Activated T-cell treated with anti-CD3 and anti-CD28 coated beads for 1 hour (primary cell): ENCODE results near the gene NLRC3.

ENCODE experiments used
- DNase-seq: peaks from one replicate; pipeline ENCODE4 v3.0.0-alpha.2; 2020; ENCODE audit warnings: low read depth

Gene NLRC3

GRCh38 chr16:3578610-3579551 is 1.7 kb upstream of the NLRC3 start:
- DNase-seq: peak; percentile 40

- peak; percentile 31 for DNase-seq
Measured at GRCh38 chr16:3578121-3578520, 918 bp upstream of the NLRC3 start.

DNA sequence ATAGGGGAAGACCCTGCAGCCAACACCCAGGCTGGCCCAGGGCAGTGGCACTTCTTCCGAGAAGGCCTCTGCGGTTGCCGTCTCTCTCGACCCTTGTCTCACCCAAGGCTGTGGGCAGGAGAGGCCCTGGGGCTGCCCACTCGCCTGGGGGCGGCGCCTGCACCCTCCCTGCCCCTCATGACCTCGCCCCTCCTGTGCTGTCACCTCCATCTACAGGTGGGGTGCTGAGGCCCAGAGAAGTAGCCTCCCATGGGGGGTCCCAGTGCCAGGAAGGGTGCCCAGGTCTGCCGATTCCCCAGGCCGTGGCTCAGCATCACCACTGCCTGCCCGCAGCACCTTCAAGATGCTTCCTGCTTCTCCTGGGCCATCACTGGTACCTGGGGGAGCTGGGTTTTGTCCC is 992 bp downstream of the NLRC3 start:
- no peak for DNase-seq

- no peak for DNase-seq
Measured at GRCh38 chr16:3575491-3575890, 1.7 kb downstream of the NLRC3 start.

GRCh38 chr16:3574195-3574594 is 3.0 kb downstream of the NLRC3 start:
- no peak for DNase-seq

DNA sequence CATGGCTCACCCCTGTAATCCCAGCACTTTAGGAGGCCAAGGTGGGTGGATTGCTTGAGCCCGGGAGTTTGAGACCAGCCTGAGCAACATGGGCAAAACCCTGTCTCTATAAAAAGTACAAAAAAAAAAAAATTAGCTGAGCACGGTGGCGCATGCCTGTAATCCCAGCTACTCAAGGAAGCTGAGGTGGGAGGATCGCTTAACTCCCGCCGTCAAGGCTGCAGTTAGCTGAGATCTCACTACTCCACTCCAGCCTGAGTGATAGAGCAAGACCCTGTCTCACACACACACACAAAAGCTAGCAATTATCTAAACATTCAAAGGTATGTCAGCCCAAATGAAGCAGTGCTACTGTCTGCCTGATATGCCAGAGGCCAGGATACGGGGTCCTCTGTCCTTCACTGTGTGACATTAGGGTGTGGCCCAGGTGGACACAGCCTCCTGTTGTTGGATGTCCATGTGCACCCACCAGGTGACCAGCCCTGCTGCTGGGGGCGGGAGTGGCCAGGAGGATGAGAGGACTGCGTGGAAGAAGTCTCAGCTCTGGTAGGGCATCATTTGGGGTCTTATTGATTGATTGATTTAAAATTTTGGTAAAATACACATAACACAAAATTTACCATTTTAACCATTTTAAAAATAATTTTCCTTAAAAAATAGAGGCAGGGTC is 3.9 kb downstream of the NLRC3 start:
- no peak for DNase-seq

- DNase-seq: no peak
Measured at GRCh38 chr16:3570420-3571062, 6.7 kb downstream of the NLRC3 start.

DNA sequence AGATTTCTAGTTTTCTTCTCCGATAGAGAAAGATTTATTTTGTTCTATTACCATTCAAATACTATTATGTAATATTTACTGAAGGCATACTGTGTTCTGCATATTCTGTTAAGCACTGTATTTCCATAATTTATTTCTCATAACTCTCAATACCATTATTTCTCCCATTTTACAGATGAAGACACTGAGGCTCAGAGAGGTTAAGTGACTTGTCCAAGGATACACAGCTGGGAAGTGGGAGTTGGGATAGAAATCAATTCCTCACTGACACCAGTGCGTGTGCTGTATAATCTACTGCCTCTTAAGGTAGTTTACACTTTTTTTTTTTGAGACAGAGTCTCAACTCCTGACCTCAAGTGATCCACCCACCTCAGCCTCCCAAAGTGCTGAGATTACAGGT is 7.4 kb downstream of the NLRC3 start:
- DNase-seq: no peak

DNA sequence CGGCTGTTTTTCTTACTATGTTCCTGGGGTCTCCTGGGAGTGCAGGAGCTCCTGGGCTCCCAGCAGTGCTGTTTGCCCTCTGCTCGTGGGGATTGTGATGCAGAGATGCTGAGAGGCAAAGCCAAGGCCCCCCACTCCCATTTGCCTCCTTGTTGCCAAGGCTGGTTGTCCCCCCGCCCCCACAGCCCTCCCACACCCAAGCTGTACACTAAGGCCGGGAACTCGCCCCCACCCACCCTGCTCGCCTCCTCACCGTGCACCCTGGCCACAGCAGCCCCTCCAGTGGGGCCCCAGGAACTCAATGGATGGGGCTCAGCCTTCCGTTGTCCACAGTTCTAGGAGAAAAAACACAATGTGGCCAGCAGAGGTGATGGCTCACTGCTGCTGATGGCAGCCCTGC is 10.2 kb downstream of the NLRC3 start:
- no peak for DNase-seq

DNA sequence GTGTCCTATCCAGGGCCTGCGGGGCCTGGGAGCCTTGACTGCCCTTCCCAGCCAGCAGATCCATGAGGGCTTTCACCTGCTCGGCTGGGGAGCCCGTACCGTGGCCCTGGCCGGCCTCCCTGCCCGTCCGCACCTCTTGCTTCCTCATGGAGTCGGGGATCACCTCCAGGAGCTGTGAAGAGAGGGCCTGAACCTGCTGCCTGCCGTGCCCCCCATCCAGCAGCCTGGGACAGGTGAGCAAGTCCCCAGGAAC is 12.4 kb downstream of the NLRC3 start:
- no peak for DNase-seq

DNA sequence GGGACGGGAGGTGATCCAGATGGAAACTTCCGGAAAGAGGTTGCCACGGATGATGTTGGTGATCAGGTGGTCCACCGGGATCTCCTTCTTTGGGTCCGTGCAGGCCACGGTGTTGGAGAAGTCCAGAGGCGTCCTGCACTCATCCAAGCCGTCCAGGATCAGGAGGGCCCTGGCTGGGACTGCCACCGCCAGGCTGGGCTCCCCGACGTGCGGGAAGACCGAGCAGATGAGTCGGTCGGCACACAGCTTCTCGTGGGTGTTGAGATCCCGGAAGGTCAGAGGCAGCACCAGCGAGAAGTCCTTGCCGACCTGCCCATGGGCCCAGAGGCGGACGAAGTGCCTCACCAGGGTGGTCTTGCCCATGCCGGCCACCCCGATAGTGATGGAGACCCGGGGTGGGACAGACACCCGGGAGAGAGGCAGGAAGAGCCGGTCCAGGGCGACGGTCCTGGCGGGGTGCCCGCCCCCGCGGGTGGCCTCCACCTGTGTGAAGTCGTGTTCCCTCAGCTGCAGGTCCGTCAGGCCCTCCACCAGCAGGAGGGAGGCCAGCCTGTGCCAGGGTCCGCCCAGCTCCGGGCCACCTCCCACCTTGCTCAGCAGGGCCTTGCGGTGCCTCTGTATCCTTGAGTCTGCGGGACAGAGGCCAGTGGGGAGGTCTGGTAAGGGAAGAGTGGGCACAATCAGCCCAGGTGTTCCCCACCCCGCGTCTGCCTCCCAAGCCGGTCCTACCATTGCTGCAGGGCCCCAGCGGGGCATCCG is 12.9 kb downstream of the NLRC3 start:
- DNase-seq: no peak

DNA sequence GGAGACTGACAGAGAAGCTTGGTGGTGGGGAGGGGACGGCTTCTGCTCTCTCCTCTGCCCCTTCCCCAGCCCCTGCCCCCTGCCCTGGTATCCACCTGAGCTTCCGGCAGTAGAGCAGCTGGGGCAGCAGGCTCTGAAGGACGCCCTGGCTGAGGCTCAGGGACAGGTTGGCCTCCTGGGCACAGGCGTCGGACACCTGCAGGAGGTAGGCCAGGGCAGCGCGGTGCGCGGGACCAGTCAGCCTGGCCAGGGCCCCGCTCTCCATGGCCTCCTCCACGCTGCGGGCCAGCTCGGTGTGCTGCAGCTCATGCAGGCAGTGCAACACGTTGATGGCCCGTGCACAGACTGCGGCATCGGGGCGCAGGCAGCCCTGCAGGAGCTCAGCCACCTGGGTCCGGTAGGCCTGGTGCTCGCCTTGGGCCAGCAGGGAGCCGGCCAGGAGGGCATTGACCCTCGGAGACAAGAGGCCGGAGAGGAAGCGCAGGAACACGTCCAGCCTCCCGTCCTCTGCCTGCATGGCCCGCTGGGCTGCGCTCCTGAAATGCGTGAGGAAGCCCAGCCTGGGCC is 14.2 kb downstream of the NLRC3 start:
- no peak for DNase-seq

DNA sequence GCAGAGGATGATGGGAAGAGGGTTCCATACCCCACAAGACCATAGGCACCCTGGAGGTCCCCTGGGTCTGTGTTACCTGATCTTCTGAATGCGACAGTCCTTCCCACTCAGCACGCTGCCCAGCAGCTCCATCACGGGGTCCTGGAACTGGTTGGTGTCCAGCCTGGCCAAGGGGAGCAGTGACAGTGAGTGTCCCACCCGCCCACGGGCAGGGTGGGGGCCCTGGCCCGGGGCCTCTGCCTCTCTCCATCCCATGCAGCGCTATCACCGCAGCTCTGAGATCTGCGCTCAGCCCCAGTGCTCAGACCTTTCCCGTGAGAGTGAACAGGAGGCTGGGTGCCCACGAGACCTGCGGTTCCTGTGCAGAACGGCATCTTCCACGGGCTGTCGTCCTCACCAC is 15.6 kb downstream of the NLRC3 start:
- DNase-seq: no peak

DNA sequence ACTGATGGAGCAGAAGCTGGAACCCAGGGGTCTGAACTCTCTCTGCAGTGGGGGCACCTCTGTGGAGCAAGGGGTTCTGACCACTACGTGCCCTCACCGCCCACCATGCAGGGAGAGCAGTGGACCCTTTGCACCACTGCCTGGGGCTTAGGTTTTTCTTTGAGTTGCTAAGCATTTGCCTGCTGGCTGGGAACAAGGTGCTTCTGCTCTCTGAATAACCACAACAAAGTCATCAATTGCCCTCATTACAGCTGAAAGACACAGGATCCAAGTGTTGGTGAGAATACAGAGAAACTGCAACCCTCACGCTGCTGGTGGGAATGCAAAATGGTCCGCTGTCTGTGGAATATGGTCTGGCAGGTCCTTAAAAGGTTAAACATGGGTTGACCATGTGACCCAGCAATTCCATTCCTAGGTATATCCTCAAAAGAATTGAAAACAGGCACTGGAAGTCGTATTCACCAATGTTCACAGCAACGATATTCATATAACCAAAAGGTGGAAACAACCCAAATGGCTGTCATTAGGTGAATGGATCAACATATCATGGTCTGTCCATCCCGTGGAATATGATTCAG is 22.8 kb downstream of the NLRC3 start:
- DNase-seq: no peak

DNA sequence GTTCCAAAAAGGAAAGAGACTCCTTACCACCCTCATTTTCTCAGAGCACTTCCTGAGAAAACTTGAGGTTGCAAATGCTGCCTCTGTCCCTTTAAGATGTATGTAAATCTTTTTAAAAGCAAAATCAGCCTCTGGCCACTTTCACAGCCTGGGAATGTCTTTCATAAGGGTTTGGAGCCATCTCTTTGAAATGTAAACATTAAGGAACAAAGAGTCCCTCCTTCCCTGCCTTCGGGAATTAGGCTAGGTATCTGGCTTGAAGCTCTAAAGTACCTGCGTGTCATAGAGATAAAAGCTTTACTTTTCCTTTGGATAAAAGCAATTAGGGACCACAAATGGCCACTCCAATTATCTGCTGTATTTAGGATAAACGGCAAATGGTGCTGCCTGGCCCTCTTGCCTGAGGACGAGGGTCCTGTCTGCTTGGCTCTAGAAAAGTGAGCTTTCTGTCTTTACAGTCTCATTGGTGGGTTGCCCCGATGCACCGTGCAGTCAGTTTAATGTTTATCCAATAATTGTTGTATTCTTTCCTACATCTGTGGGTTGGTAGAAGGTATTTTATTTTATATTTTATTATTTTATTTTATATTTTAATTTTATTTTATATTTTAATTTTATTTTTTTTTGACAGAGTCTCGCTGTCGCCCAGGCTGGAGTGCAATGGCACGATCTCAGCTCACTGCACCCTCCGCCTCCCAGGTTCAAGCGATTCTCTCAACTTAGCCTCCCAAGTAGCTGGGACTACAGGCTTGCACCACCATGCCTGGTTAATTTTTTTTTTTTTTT is 23.9 kb downstream of the NLRC3 start:
- no peak for DNase-seq

DNA sequence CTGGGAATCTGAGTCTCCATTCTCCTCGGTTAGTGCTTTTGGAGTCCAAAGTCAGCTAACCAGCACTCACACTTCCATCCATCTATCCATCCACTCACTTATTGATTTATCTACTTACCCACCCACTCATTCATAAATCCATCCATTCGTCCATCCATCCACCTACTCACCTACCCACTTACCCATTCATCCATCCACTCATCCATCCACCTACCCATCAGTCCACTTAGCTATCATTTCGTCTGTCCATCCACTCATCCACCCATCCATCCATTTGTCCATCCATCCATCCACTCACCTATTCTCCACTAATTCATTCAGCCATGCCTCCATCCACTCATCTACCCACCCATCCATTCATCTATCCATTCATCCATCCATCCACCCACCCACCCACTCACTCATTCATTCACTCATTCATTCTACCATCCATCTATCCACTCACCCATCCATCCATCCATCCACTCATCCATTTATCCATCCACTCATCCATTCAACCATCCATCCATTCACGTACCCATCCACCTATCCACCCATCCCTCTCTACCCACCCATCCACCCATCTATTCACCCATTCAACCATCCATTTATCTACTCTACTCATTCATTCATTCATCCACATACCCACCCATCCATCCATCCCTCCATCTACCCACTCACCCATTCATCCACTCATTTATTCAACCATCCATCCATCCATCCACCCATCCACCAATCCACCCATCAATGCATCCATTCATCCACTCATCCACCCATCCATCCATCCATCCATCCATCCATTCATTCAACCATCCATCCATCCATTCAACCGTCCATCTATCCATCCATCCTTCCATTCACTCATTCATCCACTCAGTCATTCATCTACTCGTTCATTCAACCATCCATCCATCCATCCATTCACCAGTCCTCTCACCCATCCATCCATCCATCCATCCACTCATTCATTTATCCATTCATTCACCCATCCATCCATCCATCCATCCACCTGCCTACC is 26.1 kb downstream of the NLRC3 start:
- no peak for DNase-seq

GRCh38 chr16:3549906-3550305 is 27.3 kb downstream of the NLRC3 start:
- no peak for DNase-seq

- DNase-seq: no peak
Measured at GRCh38 chr16:3548859-3549258, 28.3 kb downstream of the NLRC3 start.

- DNase-seq: no peak
Measured at GRCh38 chr16:3548445-3548844, 28.8 kb downstream of the NLRC3 start.
